ENCODE measurements around the gene MINPP1. TPM values are rescaled to one million over a fixed set of nuclear protein-coding genes. Genes with fewer than 3 reads are reported as not detected.
"Not testable (repeated sequence)": the region's sequence is repeated elsewhere in the genome, so short reads cannot be mapped to it uniquely, and the experiment has no call there.

Gene MINPP1, protein sequence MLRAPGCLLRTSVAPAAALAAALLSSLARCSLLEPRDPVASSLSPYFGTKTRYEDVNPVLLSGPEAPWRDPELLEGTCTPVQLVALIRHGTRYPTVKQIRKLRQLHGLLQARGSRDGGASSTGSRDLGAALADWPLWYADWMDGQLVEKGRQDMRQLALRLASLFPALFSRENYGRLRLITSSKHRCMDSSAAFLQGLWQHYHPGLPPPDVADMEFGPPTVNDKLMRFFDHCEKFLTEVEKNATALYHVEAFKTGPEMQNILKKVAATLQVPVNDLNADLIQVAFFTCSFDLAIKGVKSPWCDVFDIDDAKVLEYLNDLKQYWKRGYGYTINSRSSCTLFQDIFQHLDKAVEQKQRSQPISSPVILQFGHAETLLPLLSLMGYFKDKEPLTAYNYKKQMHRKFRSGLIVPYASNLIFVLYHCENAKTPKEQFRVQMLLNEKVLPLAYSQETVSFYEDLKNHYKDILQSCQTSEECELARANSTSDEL
- total RNA-seq (1 to 10 TPM; 3.5 to 5.0 (median 4.2) TPM), polyA plus RNA-seq (1 to 10 TPM; 2.9 to 6.8 (median 4.8) TPM)
- long read RNA-seq, donor 1, transcript MINPP1-202 (5 exons, 2,415 nt) = major isoform, 8 of 8 reads
- long read RNA-seq, donor 1, partial matches to known transcripts = 0 of 8 reads
- long read RNA-seq, donor 1, other reads (novel, unspliced or antisense) = 0 of 8 reads
- long read RNA-seq, donor 2, transcript MINPP1-202 (5 exons, 2,415 nt) = major isoform, 11 of 14 reads
- long read RNA-seq, donor 2, partial matches to known transcripts = 0 of 14 reads
- long read RNA-seq, donor 2, other reads (novel, unspliced or antisense) = 3 of 14 reads

DNA sequence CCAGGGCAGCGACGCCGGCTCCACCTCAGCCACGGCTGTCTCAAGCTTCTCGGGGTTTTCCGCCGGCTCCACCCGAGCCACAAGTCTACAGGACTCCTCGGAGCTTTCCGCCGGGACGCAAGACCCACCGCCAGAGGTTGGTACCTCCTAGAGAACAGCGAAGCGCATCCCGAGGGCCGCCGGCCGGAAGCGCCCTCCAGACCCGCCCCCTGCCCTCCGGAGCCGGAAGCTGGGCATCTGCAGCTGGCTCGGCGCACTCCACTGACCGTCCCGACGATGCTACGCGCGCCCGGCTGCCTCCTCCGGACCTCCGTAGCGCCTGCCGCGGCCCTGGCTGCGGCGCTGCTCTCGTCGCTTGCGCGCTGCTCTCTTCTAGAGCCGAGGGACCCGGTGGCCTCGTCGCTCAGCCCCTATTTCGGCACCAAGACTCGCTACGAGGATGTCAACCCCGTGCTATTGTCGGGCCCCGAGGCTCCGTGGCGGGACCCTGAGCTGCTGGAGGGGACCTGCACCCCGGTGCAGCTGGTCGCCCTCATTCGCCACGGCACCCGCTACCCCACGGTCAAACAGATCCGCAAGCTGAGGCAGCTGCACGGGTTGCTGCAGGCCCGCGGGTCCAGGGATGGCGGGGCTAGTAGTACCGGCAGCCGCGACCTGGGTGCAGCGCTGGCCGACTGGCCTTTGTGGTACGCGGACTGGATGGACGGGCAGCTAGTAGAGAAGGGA, at the start of gene MINPP1:
MINPP1 (plus strand) TSS at position 254 of the 726 bp plus-strand sequence; CDS start at position 277, 23 bp downstream.
- H3K4me1 ChIP-seq = peaks cover 25% of the 10 kb centered on the region
- peaks cover 0 to 21% of the 10 kb centered on the region in 2 donors for H3K36me3 ChIP-seq (ENCODE audit: insufficient read depth in 1 of 2, low read depth in 1 of 2)
- peak within 1 kb of the TSS; percentile 70 for H3K4me3 ChIP-seq
- 0 to 1% (median 0%) methylated on average over 62 to 74 of the region's 74 CpGs for WGBS, 3 donors
- H3K9me3 ChIP-seq = no peaks in the 10 kb centered on the region
- no peaks in the 10 kb centered on the region for H3K27me3 ChIP-seq (ENCODE audit: insufficient read depth in 3 of 3, low read length in 2 of 3)
- intact Hi-C loops (cut with DNase I) = no loop called here
- TF ChIP-seq, protein P1, sequence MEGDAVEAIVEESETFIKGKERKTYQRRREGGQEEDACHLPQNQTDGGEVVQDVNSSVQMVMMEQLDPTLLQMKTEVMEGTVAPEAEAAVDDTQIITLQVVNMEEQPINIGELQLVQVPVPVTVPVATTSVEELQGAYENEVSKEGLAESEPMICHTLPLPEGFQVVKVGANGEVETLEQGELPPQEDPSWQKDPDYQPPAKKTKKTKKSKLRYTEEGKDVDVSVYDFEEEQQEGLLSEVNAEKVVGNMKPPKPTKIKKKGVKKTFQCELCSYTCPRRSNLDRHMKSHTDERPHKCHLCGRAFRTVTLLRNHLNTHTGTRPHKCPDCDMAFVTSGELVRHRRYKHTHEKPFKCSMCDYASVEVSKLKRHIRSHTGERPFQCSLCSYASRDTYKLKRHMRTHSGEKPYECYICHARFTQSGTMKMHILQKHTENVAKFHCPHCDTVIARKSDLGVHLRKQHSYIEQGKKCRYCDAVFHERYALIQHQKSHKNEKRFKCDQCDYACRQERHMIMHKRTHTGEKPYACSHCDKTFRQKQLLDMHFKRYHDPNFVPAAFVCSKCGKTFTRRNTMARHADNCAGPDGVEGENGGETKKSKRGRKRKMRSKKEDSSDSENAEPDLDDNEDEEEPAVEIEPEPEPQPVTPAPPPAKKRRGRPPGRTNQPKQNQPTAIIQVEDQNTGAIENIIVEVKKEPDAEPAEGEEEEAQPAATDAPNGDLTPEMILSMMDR (IDR thresholded peaks at IDR 0.05) = no peak
- H3K27ac ChIP-seq = peak within 1 kb of the TSS; percentile 80
- DNase-seq (peak; percentile 86 to 91), ATAC-seq (peak; percentile 96 to 99 (median 99))

GRCh38 chr10:87456586-87457220, 48.0 kb upstream of the MINPP1 start:
- H3K4me1 ChIP-seq; H3K27ac ChIP-seq; ATAC-seq; DNase-seq; H3K9me3 ChIP-seq; intact Hi-C loops (cut with DNase I); H3K36me3 ChIP-seq (ENCODE audit: insufficient read depth in 1 of 2, low read depth in 1 of 2); H3K4me3 ChIP-seq; H3K27me3 ChIP-seq (ENCODE audit: insufficient read depth in 3 of 3, low read length in 2 of 3): not testable (repeated sequence)
- whole genome bisulfite sequencing, 3 donors = no CpG with 5 or more reads among the region's 1 CpG

DNA sequence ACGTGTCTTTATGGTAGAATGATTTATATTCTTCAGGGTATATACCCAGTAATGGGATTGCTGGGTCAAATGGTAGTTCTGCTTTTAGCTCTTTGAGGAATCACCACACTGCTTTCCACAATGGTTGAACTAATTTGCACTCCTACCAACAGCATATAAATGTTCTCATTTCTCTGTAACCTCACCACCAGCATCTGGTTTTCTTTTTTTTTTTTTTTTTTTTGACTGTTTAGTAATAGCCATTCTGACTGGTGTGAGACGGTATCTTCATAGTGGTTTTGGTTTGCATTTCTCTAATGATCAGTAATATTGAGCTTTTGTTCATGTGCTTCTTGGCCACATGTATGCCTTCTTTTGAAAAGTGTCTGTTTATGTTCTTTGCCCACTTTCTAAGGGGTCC, 42.9 kb upstream of the MINPP1 start:
- H3K4me3 ChIP-seq; intact Hi-C loops (cut with DNase I); ATAC-seq; H3K4me1 ChIP-seq; H3K27ac ChIP-seq; H3K9me3 ChIP-seq; DNase-seq; H3K27me3 ChIP-seq (ENCODE audit: insufficient read depth in 3 of 3, low read length in 2 of 3); H3K36me3 ChIP-seq (ENCODE audit: insufficient read depth in 1 of 2, low read depth in 1 of 2): not testable (repeated sequence)
- 83 to 100% (median 95%) methylated on average over 1 of the region's 2 CpGs for WGBS, 3 donors

DNA sequence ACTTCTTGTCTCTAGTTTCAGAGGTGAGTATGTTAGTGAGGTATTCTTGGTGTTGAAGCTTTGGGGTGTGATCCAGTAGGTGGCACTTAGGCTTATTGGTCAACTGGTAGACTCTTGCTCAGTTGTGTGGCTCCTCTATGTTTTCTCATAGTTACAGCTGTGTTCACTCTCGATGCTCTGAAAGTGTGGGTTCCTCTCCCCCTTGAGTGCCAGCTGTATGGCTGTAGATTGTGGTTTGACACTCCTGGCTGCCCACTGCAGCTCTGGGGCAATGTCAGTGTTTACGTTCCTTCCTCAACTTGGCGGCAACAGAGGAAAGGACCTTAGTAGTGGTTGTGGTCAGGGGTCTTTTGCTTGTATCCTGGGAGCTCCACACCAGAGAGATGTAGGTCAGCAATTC, 37.8 kb upstream of the MINPP1 start:
- DNase-seq; H3K27me3 ChIP-seq (ENCODE audit: insufficient read depth in 3 of 3, low read length in 2 of 3); ATAC-seq; H3K4me1 ChIP-seq; H3K36me3 ChIP-seq (ENCODE audit: insufficient read depth in 1 of 2, low read depth in 1 of 2); H3K4me3 ChIP-seq; intact Hi-C loops (cut with DNase I); H3K9me3 ChIP-seq; H3K27ac ChIP-seq: not testable (repeated sequence)
- 85 to 90% (median 88%) methylated on average over 1 to 2 of the region's 3 CpGs for WGBS, 3 donors

DNA sequence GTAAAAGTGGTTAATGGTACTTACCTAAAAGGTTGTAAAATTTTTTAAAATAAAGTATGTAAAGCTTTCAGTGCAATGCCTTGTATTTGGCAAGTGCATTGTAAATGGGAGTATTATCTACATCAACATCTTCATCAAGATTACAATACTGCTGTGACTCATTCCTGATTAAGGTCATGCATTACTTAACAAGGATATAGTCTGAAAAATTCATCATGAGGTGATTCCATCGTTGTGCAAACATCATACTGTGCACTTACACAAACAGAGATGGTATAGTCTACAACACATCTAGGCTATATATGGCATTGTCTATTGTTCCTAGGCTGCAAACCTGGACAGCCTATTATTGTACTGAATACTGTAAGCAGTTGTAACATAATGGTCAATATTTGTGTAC, 16.0 kb upstream of the MINPP1 start:
- H3K27me3 ChIP-seq (ENCODE audit: insufficient read depth in 3 of 3, low read length in 2 of 3); H3K4me3 ChIP-seq; H3K36me3 ChIP-seq (ENCODE audit: insufficient read depth in 1 of 2, low read depth in 1 of 2); DNase-seq; H3K9me3 ChIP-seq; intact Hi-C loops (cut with DNase I); ATAC-seq; H3K4me1 ChIP-seq; H3K27ac ChIP-seq: not testable (repeated sequence)
- 58 to 63% methylated on average over 1 of the region's 1 CpG; no CpG with 5 or more reads in 1 of the 3 donors for WGBS, 3 donors

DNA sequence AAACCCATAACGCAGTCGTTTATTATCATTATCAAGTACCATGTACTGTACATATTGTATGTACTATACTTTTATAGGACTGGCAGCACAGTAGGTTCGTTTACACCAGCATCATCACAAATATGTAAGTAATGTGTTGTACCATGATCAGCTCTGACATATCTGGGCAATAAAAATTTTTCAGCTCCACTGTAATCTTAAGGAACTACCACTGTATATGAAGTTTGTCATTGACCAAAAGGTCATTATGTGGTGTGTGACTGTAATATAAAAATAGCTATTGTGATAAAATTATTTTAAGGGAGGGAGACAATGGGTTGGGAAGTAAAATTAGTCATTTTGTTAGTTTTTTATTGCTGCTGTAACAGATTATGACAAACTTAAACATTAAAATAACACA, 14.4 kb upstream of the MINPP1 start:
- H3K27ac ChIP-seq; H3K9me3 ChIP-seq; DNase-seq; H3K27me3 ChIP-seq (ENCODE audit: insufficient read depth in 3 of 3, low read length in 2 of 3); intact Hi-C loops (cut with DNase I); H3K4me3 ChIP-seq; H3K4me1 ChIP-seq; H3K36me3 ChIP-seq (ENCODE audit: insufficient read depth in 1 of 2, low read depth in 1 of 2); ATAC-seq: not testable (repeated sequence)
- WGBS, 3 donors = no CpG with 5 or more reads among the region's 3 CpGs

DNA sequence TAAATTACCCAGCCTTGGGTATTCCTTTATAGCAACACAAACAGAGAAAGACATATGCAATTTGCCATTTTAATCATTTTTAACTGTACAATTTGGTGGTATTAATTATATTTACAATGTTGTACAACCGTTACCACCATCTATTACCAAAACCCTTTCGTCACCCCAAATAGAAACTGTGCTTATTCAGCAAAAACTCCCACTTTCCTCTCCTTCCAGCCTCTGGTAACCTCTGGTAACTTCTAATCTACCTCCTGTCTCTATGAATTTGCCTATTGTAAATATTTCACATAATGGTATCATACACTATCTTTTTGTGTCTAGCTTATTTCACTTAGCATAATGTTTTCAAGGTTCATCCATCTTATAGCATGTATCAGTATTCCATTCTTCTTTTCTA, 12.2 kb upstream of the MINPP1 start:
- H3K27ac ChIP-seq; H3K36me3 ChIP-seq (ENCODE audit: insufficient read depth in 1 of 2, low read depth in 1 of 2); intact Hi-C loops (cut with DNase I); DNase-seq; H3K4me3 ChIP-seq; H3K4me1 ChIP-seq; H3K9me3 ChIP-seq; H3K27me3 ChIP-seq (ENCODE audit: insufficient read depth in 3 of 3, low read length in 2 of 3); ATAC-seq: not testable (repeated sequence)
- 82 to 90% (median 87%) methylated on average over 2 of the region's 2 CpGs for WGBS, 3 donors

DNA sequence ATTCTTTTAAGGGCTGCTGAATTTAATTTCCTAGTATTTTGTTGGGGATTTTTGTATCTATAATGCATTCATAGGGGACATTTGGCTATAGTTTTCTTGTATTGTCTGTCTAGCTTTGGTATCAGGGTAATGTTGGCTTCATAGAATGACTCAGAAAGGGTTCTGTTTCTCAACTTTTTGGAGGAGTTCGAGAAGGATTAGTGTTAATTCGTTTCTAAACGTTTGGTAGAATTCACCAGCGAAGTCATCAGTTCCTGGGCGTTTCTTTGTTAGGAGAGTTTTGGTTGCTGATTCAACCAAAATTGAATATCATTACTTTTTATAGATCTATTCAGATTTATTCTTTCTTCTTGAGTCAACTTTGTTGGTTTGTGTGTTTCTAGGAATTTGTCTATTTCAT, 9.2 kb upstream of the MINPP1 start:
- WGBS, 3 donors = 74 to 83% (median 75%) methylated on average over 4 to 5 of the region's 5 CpGs
- H3K4me3 ChIP-seq; H3K4me1 ChIP-seq; intact Hi-C loops (cut with DNase I); H3K36me3 ChIP-seq (ENCODE audit: insufficient read depth in 1 of 2, low read depth in 1 of 2); H3K9me3 ChIP-seq; DNase-seq; H3K27ac ChIP-seq; H3K27me3 ChIP-seq (ENCODE audit: insufficient read depth in 3 of 3, low read length in 2 of 3); ATAC-seq: not testable (repeated sequence)

DNA sequence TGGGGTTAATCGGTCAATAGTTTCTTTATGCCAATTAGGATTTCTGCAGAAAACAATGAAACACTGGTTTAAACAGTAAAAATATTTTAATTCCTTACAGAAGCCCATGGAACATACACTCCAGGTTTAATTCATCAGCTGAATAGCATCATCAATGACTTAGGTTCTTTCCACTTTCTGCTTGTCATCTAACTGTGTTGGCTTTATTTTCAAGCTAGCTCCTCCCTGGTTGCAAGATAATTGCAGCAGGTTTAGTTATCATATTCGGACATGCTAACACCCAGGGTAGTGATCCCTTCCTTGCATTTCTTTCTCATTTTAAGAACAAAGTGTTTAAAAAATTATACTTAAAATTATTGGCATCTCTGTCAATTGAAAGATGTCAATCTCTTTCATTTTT, 7.3 kb upstream of the MINPP1 start:
- intact Hi-C loops (cut with DNase I); H3K27ac ChIP-seq; DNase-seq; H3K9me3 ChIP-seq; H3K36me3 ChIP-seq (ENCODE audit: insufficient read depth in 1 of 2, low read depth in 1 of 2); H3K4me3 ChIP-seq; H3K4me1 ChIP-seq; H3K27me3 ChIP-seq (ENCODE audit: insufficient read depth in 3 of 3, low read length in 2 of 3); ATAC-seq: not testable (repeated sequence)
- WGBS, 3 donors = 86 to 95% (median 86%) methylated on average over 2 of the region's 2 CpGs
